Lower leg skin (tissue), 3 donors: ENCODE results near the gene RAB1B.

Experiments
- CTCF ChIP-seq, 3 donors: fragments of 450-650 bp; IDR thresholded peaks; one replicate each; pipeline ENCODE4 v1.5.1; 2016; ENCODE audit warnings: antibody characterized with exemption in 3 of 3, mild to moderate bottlenecking in 3 of 3, moderate library complexity in 2 of 3
- POLR2A ChIP-seq, 2 donors: fragments of 450-650 bp; IDR thresholded peaks; one replicate each; pipeline ENCODE4 v1.6.1; 2016 to 2017; ENCODE audit warnings: antibody characterized with exemption in 2 of 2, mild to moderate bottlenecking in 1 of 2, moderate library complexity in 1 of 2

- TF ChIP-seq CTCF (IDR thresholded peaks at IDR 0.05), result no peak
- TF ChIP-seq POLR2A (IDR thresholded peaks at IDR 0.05), result no peak
Observed at GRCh38 chr11:66318600-66318970, 50.1 kb downstream of the RAB1B start.
